GM18505 (cell line): ENCODE measurements around the gene SYPL2.

Source experiments
- ATAC-seq: cut with Tn5 transposase; IDR thresholded peaks from one replicate; pipeline ENCODE4 v1.9.1; 2021; ENCODE audit not compliant: unreplicated experiment
- POLR2A ChIP-seq: IDR thresholded peaks from 4 replicates; pipeline ENCODE4 v1.6.1; 2011; ENCODE audit warnings: borderline replicate concordance; ENCODE audit not compliant: insufficient read depth, insufficient read length; ENCODE audit errors: extremely low read depth

The SYPL2 gene

GRCh38 chr1:109527098-109527811 is 60.9 kb downstream of the SYPL2 start:
- no peak for TF ChIP-seq POLR2A

GRCh38 chr1:109527846-109528695 is 61.7 kb downstream of the SYPL2 start:
- ATAC-seq: no peak
- no peak for TF ChIP-seq POLR2A

More at GRCh38 chr1:109527098-109527811, 60.9 kb downstream of the SYPL2 start:
- ATAC-seq: no peak

- ATAC-seq: no peak
- no peak for TF ChIP-seq POLR2A
Observed at GRCh38 chr1:109528712-109529111, 62.4 kb downstream of the SYPL2 start.

- no peak for ATAC-seq
- TF ChIP-seq POLR2A: no peak
Observed at GRCh38 chr1:109529881-109530456, 63.6 kb downstream of the SYPL2 start.

GRCh38 chr1:109530457-109531087 is 64.2 kb downstream of the SYPL2 start:
- ATAC-seq: no peak
- TF ChIP-seq POLR2A: no peak

GRCh38 chr1:109531380-109531779 is 65.0 kb downstream of the SYPL2 start:
- no peak for ATAC-seq

More at GRCh38 chr1:109531380-109531779, 65.0 kb downstream of the SYPL2 start:
- no peak for TF ChIP-seq POLR2A
